Measurements from ENCODE around the gene C1orf21.

The C1orf21 gene

DNA sequence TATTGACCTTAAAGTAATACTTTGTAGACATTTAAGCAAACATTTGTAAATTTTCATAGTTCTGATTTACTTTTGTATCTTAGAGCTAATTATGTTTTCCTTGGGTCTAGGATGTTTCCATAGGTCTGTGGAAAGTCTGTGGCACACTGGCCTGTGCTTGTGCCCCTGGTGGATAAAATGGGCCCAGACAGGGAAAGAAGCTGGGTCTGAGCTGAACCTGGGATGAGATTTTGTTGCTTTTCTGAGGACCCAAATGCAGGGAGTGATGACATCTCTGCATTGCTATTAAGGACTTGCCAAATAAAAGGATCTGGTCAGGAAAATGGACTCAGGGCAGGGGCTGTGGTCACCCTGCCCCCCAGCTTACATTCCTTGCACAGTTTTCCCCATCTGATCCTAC, 41.8 kb downstream of the C1orf21 start:
- Histone ChIP-seq H3K27me3 (replicated peaks) (no peaks in the 10 kb centered on the region), H3K36me3 (replicated peaks) (no peaks in the 10 kb centered on the region), H3K27ac (no peak overlapping the region), H3K4me3 (ENCODE audit: low read depth, low read length) (no peak overlapping the region)
- TF ChIP-seq, protein P1, sequence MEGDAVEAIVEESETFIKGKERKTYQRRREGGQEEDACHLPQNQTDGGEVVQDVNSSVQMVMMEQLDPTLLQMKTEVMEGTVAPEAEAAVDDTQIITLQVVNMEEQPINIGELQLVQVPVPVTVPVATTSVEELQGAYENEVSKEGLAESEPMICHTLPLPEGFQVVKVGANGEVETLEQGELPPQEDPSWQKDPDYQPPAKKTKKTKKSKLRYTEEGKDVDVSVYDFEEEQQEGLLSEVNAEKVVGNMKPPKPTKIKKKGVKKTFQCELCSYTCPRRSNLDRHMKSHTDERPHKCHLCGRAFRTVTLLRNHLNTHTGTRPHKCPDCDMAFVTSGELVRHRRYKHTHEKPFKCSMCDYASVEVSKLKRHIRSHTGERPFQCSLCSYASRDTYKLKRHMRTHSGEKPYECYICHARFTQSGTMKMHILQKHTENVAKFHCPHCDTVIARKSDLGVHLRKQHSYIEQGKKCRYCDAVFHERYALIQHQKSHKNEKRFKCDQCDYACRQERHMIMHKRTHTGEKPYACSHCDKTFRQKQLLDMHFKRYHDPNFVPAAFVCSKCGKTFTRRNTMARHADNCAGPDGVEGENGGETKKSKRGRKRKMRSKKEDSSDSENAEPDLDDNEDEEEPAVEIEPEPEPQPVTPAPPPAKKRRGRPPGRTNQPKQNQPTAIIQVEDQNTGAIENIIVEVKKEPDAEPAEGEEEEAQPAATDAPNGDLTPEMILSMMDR (IDR thresholded peaks at IDR 0.05; ENCODE audit: low read depth, low read length, missing control alignments): peak; percentile 34
- DNase-seq: no peak
- in situ Hi-C loops (cut with HindIII; ENCODE audit: low pct_ligation_motif_present, low sequenced_read_pairs): no loop called here

DNA sequence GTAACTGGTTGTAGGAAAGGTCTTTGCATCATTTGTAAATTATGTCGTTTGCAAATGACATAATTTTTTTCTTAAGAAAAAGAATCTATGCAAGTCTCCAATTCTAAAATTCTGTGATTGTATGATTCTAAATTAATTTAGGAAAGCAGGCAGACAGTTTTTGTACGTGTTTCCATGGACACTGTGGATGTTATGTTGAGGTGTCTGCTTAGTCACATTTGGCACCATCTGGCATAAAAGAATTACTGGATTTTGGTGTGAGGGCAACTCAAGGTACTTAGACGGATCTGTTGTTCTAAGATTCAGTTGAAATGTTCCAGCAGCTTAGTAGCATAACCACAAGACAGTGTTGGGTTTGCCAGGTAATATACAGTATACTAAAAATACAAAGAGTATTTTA, 42.5 kb downstream of the C1orf21 start:
- TF ChIP-seq, protein P1 (IDR thresholded peaks at IDR 0.05; ENCODE audit: low read depth, low read length, missing control alignments): no peak

DNA sequence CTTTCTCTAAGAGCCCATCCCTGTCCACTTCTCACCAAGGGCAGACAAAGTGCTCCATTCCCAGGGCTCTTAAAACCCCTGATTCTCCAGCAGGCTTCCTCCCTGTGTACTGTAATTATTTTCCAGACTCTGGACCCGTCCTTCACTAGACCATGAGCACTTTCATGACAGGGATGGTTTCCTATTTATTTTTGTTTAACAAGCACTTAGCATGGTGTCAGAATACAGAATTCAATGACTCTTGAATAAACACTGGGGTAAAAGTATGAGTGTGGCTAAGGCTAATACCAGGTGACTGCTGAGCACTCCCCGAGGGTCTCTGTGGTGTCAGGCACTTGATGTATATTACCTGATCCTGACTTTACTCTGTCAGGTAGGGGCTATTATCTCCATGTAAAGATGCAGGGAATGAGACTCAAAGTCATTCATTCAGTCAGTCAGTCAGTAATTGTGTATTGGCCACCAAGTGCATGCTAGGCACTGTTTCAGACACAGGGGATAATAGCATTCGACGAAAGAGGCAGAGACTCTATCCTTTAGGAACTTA, 47.2 kb downstream of the C1orf21 start:
- no peaks in the 10 kb centered on the region for H3K27me3 ChIP-seq (replicated peaks)
- no peaks in the 10 kb centered on the region for H3K36me3 ChIP-seq (replicated peaks)
- TF ChIP-seq, protein P1 (IDR thresholded peaks at IDR 0.05; ENCODE audit: low read depth, low read length, missing control alignments): no peak
- DNase-seq: no peak
- H3K27ac ChIP-seq: no peak overlapping the region
- in situ Hi-C loops (cut with HindIII; ENCODE audit: low pct_ligation_motif_present, low sequenced_read_pairs): no loop called here
- no peak overlapping the region for H3K4me3 ChIP-seq (ENCODE audit: low read depth, low read length)

More for the DNA sequence above, 42.5 kb downstream of the C1orf21 start:
- in situ Hi-C loops (cut with HindIII; ENCODE audit: low pct_ligation_motif_present, low sequenced_read_pairs): no loop called here
- Histone ChIP-seq H3K4me3 (ENCODE audit: low read depth, low read length) (no peak overlapping the region), H3K27me3 (replicated peaks) (no peaks in the 10 kb centered on the region), H3K36me3 (replicated peaks) (no peaks in the 10 kb centered on the region), H3K27ac (no peak overlapping the region)
- no peak for DNase-seq

GRCh38 chr1:184437291-184437690, 50.5 kb downstream of the C1orf21 start:
- Histone ChIP-seq H3K36me3 (replicated peaks) (no peaks in the 10 kb centered on the region), H3K4me3 (ENCODE audit: low read depth, low read length) (no peak overlapping the region), H3K27ac (no peak overlapping the region), H3K27me3 (replicated peaks) (no peaks in the 10 kb centered on the region)
- DNase-seq: no peak
- in situ Hi-C loops (cut with HindIII; ENCODE audit: low pct_ligation_motif_present, low sequenced_read_pairs): no loop called here
- TF ChIP-seq, protein P1 (IDR thresholded peaks at IDR 0.05; ENCODE audit: low read depth, low read length, missing control alignments): no peak

- no peak overlapping the region for H3K4me3 ChIP-seq (ENCODE audit: low read depth, low read length)
- TF ChIP-seq, protein P1 (IDR thresholded peaks at IDR 0.05; ENCODE audit: low read depth, low read length, missing control alignments): no peak
- H3K27me3 ChIP-seq (replicated peaks): no peaks in the 10 kb centered on the region
- in situ Hi-C loops (cut with HindIII; ENCODE audit: low pct_ligation_motif_present, low sequenced_read_pairs): no loop called here
- DNase-seq: no peak
- H3K27ac ChIP-seq: no peak overlapping the region
- H3K36me3 ChIP-seq (replicated peaks): no peaks in the 10 kb centered on the region
Observed at GRCh38 chr1:184438363-184438762, 51.5 kb downstream of the C1orf21 start.

GRCh38 chr1:184442260-184442659, 55.4 kb downstream of the C1orf21 start:
- H3K4me3 ChIP-seq (ENCODE audit: low read depth, low read length): no peak overlapping the region
- in situ Hi-C loops (cut with HindIII; ENCODE audit: low pct_ligation_motif_present, low sequenced_read_pairs): no loop called here
- H3K27ac ChIP-seq: no peak overlapping the region
- H3K27me3 ChIP-seq (replicated peaks): no peaks in the 10 kb centered on the region
- TF ChIP-seq, protein P1 (IDR thresholded peaks at IDR 0.05; ENCODE audit: low read depth, low read length, missing control alignments): no peak
- H3K36me3 ChIP-seq (replicated peaks): no peaks in the 10 kb centered on the region
- no peak for DNase-seq

Measured in brain microvascular endothelial cell (primary cell).